ENCODE results near the gene PPIL6. TPM values are rescaled to one million over a fixed set of nuclear protein-coding genes. Genes with fewer than 3 reads are reported as not detected.

Gene PPIL6
- total and polyA plus RNA-seq, 4 donors: 0.17 to 0.51 (median 0.30) TPM

GRCh38 chr6:109421184-109421583, 19.2 kb downstream of the PPIL6 start:
- no peak overlapping the region for H3K4me3 ChIP-seq (ENCODE audit: low read depth in 1 of 3, low read length in 3 of 3)
- H3K27ac ChIP-seq (ENCODE audit: low read depth in 1 of 2, low read length in 2 of 2): no peak overlapping the region
- H3K4me1 ChIP-seq (ENCODE audit: control insufficient read depth in 4 of 4, insufficient read depth in 4 of 4, low read length in 3 of 4): no peaks in the 10 kb centered on the region
- WGBS: 81% methylated on average over 1 of the region's 1 CpG
- no peaks in the 10 kb centered on the region for H3K9me3 ChIP-seq (ENCODE audit: control insufficient read depth in 4 of 4, low read length in 3 of 4)
- H3K9ac ChIP-seq (ENCODE audit: low read depth in 1 of 2, low read length in 2 of 2): no peak overlapping the region
- H3K27me3 ChIP-seq (ENCODE audit: control insufficient read depth in 4 of 4, insufficient read depth in 4 of 4, low read length in 3 of 4): no peaks in the 10 kb centered on the region
- no peak for DNase-seq (ENCODE audit: low spot score)
- H3K36me3 ChIP-seq (ENCODE audit: control insufficient read depth in 4 of 4, insufficient read depth in 3 of 4, low read depth in 1 of 4, low read length in 3 of 4): no peaks in the 10 kb centered on the region
- TF ChIP-seq TAF1 (conservative IDR thresholded peaks at IDR 0.05) (no peak), HNF4G (IDR thresholded peaks at IDR 0.05) (no peak), EGR1 (IDR thresholded peaks at IDR 0.05; ENCODE audit: low read depth in 2 of 2) (no peak), MAX (IDR thresholded peaks at IDR 0.05) (no peak), RAD21 (IDR thresholded peaks at IDR 0.05) (no peak), ATF3 (IDR thresholded peaks at IDR 0.05) (no peak), ZBTB33 (IDR thresholded peaks at IDR 0.05) (no peak), RXRA (IDR thresholded peaks at IDR 0.05) (no peak), NR2F2 (IDR thresholded peaks at IDR 0.05) (no peak), JUND (IDR thresholded peaks at IDR 0.05) (no peak), HNF4A (conservative IDR thresholded peaks at IDR 0.05) (no peak), YY1 (IDR thresholded peaks at IDR 0.05) (no peak), GABPA (IDR thresholded peaks at IDR 0.05 in 1 of 2, conservative IDR thresholded peaks at IDR 0.05 in 1 of 2) (no peak), FOXA2 (IDR thresholded peaks at IDR 0.05) (no peak), FOXA1 (IDR thresholded peaks at IDR 0.05) (no peak), REST (IDR thresholded peaks at IDR 0.05) (no peak)

GRCh38 chr6:109420751-109421150, 19.7 kb downstream of the PPIL6 start:
- Histone ChIP-seq H3K36me3 (ENCODE audit: control insufficient read depth in 4 of 4, insufficient read depth in 3 of 4, low read depth in 1 of 4, low read length in 3 of 4) (no peaks in the 10 kb centered on the region), H3K4me1 (ENCODE audit: control insufficient read depth in 4 of 4, insufficient read depth in 4 of 4, low read length in 3 of 4) (no peaks in the 10 kb centered on the region), H3K4me3 (ENCODE audit: low read depth in 1 of 3, low read length in 3 of 3) (no peak overlapping the region), H3K27me3 (ENCODE audit: control insufficient read depth in 4 of 4, insufficient read depth in 4 of 4, low read length in 3 of 4) (no peaks in the 10 kb centered on the region), H3K9me3 (ENCODE audit: control insufficient read depth in 4 of 4, low read length in 3 of 4) (no peaks in the 10 kb centered on the region), H3K27ac (ENCODE audit: low read depth in 1 of 2, low read length in 2 of 2) (no peak overlapping the region), H3K9ac (ENCODE audit: low read depth in 1 of 2, low read length in 2 of 2) (no peak overlapping the region)
- DNase-seq (ENCODE audit: low spot score): no peak
- WGBS: 67% methylated on average over 1 of the region's 1 CpG
- TF ChIP-seq YY1 (IDR thresholded peaks at IDR 0.05) (no peak), FOXA2 (IDR thresholded peaks at IDR 0.05) (no peak), RAD21 (IDR thresholded peaks at IDR 0.05) (no peak), REST (IDR thresholded peaks at IDR 0.05) (no peak), EGR1 (IDR thresholded peaks at IDR 0.05; ENCODE audit: low read depth in 2 of 2) (no peak), MAX (IDR thresholded peaks at IDR 0.05) (no peak), RXRA (IDR thresholded peaks at IDR 0.05) (no peak), ATF3 (IDR thresholded peaks at IDR 0.05) (no peak), SP1 (IDR thresholded peaks at IDR 0.05) (no peak), JUND (IDR thresholded peaks at IDR 0.05) (no peak), TAF1 (conservative IDR thresholded peaks at IDR 0.05) (no peak), NR2F2 (IDR thresholded peaks at IDR 0.05) (no peak), CTCF (IDR thresholded peaks at IDR 0.05; ENCODE audit: low read depth, low read length, missing input control) (no peak)
